HG03460 (cell line): Measurements from ENCODE around the gene UBC.

ENCODE experiments used
- ATAC-seq: cut with Tn5 transposase; IDR thresholded peaks from one replicate; pipeline ENCODE4 v1.9.1; 2021; ENCODE audit not compliant: unreplicated experiment

The UBC gene

DNA sequence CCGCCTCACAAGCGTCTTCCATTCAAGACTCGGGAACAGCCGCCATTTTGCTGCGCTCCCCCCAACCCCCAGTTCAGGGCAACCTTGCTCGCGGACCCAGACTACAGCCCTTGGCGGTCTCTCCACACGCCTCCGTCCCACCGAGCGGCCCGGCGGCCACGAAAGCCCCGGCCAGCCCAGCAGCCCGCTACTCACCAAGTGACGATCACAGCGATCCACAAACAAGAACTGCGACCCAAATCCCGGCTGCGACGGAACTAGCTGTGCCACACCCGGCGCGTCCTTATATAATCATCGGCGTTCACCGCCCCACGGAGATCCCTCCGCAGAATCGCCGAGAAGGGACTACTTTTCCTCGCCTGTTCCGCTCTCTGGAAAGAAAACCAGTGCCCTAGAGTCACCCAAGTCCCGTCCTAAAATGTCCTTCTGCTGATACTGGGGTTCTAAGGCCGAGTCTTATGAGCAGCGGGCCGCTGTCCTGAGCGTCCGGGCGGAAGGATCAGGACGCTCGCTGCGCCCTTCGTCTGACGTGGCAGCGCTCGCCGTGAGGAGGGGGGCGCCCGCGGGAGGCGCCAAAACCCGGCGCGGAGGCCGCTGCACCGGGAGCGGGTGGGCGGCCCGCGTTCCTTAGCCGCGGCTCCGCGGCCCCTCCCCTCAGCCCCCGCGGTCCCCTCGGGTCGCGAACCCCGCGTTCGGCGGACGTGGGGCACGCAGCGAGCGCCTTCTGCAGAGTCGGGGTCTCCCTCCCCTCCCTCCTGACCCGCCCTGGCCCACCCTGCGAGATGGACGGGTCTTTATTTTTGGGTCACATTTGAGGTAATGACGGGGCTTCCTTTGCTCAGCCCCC is at the start of gene UBC:
TSS of gene UBC (minus strand) at position 259 of the 847 bp plus-strand sequence. CDS start 879 bp downstream, outside the sequence.
- ATAC-seq = peak; percentile 28

DNA sequence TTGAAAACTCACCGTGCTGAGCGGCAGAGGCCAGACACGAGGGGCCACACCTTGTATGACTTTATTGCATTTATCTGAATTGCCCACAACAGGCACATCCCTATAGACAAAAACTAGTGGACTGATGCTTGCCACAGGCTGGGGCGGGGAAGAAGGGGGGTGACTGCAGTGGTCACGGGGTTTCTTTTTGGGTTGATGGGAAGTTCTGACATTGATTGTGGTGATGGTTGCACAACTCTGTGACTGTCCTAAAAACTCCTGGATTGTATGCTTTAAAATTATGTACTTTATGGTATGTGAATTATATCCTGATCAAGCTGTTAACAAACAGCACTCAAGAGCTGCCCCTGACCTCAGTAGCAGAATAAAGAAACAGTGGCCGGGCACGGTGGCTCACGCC is 48.8 kb upstream of the UBC start:
- ATAC-seq = no peak

DNA sequence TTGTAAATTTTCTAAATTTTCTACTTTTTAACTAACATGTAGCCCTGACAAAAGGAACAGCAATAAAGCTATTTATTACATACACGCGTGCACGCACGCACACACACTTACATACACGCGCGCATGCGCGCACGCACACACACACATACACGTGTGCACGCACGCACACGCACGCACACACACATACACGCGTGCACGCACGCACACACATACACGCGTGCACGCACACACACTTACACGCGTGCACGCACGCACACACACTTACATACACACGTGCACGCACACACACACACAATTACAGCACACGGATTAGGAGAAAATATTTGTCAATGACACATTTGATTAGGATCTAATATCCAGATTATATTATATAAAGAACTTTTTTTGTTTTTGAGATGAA is 46.6 kb upstream of the UBC start:
- no peak for ATAC-seq

DNA sequence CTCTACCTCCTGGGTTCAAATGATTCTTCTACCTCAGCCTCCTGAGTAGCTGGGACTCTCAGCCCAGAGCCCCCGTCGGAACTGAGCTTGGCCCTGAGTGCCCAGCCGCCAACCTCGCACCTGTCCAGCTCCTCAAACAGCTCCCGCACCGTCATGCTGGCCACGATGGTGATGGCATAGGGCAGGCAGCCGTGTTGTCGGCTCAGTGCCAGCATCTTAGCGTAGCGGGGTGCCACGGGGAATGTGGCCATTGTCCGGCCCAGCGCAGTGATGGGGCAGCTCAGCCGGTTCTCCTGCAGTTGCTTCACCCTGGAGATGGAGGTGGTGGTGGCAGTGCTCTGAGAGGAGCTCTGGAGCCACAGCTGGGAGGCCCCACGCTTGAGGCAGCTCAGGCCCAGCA is 42.1 kb upstream of the UBC start:
- no peak for ATAC-seq

DNA sequence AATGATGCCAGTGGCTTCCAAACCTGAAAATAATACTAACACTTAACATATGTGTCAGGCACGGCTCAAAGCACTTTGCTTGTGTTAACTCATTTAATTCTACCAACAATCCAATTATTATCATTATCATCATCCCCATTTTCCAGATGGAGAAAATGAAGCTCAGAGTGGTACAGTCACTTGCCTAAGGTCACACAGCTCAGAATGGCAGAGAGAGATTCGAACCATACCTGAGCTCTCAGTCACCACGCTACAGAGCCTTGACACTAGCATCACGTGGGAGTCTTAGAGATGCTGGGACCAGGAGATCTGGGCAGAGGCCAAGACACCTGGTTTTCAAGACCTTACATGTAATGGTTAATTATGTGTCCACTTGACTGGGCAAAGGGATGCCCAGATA is 40.3 kb upstream of the UBC start:
- no peak for ATAC-seq

DNA sequence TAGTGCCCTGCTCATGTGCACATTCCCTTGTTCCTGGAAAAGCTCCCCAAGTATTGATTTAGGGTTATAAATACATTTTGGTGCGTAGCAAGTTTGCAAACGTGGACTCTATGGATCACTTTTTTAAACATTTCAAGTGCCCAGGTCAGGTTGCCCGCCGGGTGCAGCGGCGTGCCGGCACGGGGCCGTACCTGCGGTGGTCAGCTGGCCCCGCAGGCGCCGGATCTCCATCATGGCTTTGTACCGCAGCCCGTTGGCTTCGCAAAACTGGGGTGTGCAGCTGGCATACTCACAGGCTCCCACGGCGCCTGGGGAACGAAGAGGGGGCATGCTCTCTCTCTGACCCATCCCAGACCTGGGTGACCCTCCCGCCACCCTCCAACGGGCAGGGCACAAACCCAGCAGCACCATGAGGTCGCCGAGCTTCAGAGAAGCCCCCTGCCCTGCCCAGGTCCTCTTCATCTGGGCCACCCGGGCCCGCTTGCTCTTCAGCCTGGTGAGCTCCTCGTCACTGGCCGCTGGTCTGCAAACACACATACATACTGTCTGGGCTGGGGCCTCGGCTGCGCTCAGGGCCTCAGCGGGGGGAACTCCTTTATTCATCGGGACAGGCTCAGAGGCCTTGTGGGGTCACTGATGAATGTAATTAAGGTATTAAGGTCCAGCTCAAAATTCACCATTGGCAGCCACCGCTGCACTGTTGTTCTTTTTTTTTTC is 39.4 kb upstream of the UBC start:
- ATAC-seq = no peak

DNA sequence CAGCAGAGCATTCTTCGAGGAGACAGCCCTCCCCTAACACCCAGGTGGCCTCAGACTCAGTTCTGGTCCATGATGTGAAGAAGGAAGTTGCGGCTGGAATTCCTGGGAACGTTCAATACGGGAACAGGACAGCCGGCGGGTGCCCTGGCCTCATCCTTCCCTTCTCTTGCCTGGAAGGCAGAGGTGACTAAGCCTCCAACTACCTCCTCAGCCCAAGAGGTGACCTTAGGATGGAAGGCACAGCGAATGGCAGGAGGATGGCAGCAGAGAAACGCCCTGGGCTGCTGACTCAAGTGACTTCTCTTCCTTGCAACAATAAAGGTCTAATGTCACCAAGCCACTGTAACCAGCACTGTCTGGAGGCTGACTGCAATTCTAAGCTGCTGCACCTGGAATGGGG is 38.4 kb upstream of the UBC start:
- no peak for ATAC-seq

DNA sequence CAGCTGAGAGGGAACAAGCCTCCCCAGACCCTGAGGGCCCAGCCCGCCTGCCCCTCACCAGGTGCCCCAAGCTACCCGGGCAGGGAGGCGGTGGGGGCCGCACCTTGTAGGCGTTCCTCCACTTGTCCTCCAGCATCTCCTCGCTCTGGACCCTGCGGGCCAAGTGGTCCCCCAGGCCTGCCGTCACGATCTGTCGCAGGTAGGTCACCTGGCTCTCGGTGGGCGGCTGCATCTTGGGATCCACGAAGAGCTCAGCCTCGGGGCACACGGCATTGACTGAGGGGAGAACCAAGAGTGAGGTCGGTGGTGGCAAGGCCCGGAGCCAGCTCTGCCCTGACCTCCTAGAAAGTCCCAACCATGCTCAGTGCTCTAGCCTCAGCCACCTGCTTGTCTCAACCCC is 37.8 kb upstream of the UBC start:
- ATAC-seq = no peak

DNA sequence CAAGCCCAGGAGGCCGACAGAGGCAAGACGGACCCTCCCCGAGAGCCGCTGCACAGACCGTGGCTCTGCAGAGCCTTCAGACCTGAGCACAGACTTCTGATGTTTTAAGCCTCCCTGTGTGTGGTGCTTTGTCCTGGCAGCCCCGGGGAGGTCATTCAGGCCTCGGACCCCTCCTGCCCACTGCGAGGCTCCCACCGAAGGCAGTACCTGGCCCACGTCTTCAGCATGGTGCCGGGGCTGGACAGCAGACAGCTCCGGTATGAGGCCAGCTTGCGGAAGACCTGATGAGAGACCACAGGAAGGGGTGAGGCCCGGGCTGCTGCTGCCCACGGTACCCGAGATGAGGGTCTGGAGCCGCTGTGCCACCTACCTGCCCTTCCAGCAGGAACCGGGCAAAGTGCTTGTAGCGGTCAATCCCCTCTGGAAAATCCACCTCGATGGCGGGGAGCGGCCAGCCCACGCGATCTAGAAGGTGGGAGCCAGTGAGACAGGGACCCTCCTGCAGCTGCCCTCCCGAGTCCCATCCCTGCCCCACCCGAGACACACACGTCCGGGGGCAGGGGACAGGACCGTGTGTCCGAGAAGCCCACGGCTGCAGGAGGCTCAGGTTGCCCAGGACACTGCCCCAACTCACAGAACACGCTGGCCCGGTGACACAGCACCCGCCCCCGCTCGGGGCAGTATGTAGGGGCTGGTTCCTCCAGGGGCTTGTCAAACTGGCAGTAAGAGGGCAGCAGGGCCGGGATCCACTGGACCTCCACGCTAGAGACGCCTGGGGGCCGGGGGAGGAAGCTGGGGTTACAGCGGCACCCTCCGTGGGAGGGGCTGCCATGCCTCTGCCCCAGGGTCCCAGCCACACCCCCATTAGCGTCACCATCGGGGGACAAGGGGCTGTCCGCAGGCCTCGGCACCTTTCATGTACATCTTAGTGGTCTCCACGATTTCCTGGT is 35.6 kb upstream of the UBC start:
- no peak for ATAC-seq

DNA sequence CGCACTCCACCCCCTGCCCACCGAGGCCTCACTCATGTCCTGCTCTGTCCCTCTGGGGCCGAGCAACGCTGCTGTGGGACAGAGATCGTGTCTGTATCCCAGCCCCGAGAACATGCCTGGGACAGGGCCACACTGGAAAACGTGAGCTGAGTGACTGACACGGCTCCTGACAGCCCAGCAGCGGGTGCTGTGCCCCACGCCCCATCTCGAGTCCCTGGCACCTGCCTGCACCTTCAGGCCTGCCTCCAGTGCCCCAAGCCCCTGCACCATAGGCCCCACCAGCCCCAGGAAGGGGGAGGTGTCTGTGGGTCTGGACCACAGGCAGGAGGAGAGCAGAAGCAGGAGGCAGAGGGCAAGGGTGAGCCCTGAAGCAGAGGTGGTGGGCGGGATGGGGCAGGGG is 34.6 kb upstream of the UBC start:
- ATAC-seq = no peak

DNA sequence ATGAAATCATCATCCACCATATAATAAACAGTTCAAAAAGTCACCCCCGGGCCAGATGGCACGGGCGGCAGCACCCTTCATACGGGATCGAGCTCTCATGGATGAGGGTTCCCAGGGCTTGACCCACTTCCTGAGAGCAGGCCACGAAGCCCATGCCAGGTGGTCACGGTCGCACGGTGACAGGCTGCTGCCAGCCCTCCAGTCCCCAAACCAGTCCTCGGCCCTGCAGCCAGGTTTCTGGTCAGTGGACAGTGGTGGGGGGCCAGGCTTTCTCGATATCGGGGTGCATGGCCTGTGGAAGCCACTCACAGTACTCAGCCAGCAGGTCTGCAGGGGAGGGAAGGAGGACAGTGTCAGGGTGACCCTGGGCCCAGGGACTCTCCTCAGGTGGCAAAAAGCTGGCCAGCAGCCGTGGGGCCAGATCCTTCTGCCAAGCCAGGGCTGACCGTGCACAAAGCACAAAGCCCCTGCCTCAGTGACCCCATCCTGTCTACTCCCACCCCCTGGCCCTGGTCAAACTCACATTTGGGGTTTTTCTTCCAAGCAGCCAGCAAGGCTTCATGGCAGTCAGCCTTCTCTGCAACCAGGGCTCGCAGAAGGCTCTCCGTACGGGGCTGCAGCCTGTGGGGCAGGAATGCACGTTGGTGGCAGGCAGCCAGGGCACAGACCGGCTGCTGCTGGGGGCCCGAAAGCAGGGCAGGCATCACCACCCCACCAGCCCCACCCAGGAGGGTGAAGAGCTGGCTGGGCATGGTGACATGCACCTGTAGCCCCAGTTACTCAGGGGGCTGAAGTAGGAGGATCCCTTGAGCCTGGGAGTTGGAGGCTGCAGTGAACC is 33.3 kb upstream of the UBC start:
- ATAC-seq = no peak

DNA sequence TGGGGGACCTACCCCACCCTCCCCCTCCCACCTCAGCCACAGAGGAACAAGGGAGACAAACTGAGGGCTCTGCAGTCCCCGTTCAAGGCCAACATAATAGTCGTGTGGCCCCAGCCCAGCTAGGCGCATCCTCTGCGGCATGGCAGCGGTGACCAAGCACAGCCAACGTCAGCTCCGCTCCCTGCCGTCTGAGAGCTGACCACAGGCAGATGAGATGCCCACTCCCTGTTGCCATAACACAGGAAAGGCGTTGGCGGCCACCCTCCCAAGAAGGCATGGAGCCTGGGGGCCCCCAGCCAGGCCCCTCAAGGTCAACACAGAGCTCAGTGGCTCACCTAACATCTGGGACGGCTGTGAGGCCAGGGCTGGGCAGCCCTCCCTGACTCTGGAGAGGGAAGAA is 32.6 kb upstream of the UBC start:
- ATAC-seq = no peak

DNA sequence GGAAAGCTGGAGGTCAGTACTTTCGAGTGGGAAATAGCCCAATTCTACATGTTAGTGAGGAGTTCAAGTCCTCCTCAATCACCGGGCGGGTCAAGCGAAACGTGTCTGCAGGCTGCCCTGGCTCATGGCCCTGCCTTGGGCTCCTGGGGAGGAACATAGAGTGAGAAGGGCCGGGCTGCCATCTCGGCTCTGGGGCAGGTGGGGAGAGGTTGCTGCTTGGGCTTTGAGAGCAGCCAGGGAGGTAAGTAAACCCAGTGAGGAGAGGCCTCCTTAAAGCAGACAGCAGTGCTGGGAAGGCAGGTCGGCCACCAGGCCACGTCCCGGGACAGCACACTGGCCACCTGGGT is 32.0 kb upstream of the UBC start:
- no peak for ATAC-seq

DNA sequence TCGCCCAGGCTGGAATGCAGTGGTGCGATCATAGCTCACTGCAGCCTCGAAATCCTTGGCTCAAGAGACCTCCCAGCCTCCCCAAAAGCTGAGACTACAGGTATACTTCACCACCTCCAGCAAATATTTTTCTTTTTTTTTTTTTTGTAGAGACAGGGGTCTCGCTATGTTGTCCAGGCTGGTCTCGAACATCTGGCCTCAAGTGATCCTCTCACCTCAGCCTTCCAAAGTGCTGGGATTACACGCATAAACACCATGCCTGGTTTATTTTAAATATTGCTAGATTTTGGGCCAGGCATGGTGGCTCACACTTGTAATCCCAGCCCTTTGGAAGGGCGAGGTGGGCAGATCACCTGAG is 26.7 kb upstream of the UBC start:
- no peak for ATAC-seq

DNA sequence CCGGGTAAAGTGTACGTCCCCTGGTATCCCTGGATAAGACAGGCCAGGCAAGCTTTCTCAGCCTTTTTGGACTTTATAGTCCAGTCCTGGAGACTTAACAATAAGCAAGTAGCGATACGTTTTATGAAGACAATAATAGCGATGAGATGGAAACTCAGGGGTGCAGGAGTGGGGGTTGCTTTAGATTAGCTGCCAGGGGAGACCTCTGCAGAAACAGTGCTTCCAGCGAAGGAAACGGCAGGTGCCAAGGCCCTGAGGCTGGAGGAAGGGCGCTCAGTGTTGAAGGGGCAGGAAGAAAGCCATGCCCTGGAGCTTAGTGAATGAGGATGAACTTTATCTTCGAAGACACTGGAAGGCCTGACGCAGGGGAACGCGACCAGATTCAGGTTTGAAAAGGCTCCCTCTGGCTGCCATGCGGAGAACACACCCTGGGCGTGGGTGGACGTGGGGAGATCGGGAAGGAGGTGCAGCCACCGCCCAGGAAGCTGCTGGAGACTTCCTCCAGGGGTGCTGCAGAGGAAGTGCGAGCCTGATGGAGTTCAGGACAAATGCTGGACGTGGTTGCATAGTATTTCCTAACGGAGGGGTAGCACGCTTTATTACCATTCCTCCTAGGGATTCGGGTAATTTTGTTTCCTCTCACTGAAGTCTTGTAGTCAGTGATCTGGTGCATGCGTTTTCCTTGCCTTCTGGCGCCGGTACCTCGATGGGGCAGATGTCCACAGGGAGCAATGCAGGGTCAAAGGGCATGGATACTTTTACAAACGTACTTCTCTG is 26.1 kb upstream of the UBC start:
- peak; percentile 46 for ATAC-seq

DNA sequence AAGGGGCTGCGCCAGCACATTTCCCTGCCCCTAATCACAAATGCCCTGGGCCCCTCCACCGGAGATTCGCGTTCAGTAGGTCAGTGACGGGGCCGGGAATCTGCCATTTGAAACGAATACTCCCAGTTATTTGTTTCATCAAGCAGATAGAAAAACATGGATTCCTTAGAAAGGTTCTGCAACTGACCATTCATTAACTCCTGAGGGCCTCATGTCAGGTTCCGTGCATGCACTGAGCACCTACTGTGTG is 25.6 kb upstream of the UBC start:
- ATAC-seq = no peak

DNA sequence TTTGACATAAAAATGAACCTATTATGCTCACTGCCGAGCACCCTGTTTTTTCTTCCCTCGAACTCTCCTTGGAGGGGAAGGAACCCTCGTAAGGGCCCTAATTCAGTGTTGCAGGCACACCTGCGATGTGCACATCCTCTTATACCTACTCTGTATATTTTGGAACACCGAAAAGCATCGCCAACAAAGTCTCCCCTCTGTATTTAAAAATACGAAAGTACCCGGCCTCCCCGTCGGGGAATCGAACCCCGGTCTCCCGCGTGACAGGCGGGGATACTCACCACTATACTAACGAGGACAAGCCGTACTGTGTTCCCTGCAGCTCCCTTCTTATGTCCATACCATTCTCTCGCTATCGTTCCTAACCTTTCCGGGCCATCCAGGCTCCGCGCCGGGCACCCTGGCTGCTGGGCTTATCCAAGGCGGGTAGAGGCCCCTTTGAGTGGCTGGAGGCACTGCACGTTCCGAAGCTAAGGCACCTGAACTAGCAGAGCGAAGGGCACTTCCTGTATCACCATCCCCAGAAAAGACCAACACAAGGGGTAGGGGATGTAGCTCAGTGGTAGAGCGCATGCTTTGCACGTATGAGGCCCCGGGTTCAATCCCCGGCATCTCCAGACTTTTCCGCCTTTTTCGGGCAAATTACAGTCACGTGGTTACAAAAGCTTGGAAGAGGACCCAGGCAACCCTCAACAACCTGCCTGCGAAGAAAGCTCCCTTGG is 25.1 kb upstream of the UBC start:
- peak; percentile 55 for ATAC-seq

DNA sequence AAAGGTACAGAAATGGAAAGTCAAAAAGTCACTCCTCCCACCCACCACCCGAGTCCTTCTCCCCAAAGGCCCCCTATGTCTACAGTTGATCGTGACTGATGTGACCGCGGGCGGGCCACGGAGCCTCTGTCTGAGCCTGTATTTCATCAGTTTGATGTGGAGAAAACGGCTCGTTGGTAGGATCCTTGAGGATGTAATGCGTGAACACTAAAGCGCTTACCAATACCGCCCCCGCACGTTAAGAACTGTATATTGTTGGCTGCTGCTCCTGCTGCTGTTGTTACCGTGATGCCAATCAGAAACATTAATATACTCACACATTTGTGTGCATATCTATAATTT is 24.6 kb upstream of the UBC start:
- peak; percentile 33 for ATAC-seq

DNA sequence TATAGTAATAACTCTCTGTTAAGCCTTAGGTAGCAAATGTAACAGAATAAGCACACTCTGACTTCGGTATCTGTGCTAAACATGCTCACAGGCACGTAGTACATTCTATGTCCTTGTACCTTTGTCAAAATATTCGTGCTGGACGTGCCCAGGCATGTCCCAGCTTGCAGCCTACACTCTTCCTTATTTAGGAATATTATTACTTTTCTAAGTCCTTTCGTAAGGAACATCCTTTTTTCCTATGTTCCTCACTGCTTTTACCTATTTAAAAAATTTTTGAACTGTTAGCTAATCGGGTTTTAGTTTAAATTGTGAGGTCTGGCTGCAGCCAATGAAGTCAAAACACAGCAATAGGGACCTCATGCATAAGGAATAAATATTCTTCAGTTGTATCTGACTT is 24.1 kb upstream of the UBC start:
- no peak for ATAC-seq

DNA sequence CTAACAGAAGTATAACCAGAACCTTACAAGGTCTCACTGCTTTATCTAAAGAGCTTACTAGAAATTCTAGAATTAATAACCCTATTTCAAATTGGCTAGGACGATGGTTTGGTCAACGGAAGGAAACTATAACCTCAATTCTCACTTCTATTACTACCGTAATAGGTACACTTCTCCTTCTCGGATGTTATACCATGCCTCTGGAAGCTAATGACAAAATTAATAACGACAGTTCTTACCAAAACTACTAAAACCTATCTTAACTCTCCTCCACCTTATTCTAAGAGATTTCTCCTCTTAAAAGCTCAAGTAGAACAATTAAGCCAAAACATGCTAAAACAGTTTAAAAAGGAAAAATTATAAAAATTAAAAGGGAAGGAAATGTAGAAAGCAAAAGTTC is 23.7 kb upstream of the UBC start:
- ATAC-seq = no peak
